Adipocyte (in vitro differentiated cells): ENCODE results near the gene ARL8A.
A peak's percentile ranks its signal among the peaks of the same experiment; 100 is the strongest.

Source experiments
- DNase-seq: peaks from one replicate; pipeline ENCODE4 v3.0.0-alpha.2; 2015; ENCODE audit warnings: low read depth
- H3K27me3 ChIP-seq: replicated peaks from 2 replicates; pipeline ENCODE4 v1.7.0; 2013; ENCODE audit warnings: mild to moderate bottlenecking, low read length, moderate library complexity; ENCODE audit not compliant: control insufficient read depth, insufficient read depth
- H3K36me3 ChIP-seq: 2 replicates; pipeline ENCODE4 v1.7.0; 2013; ENCODE audit warnings: low read length, mild to moderate bottlenecking, moderate library complexity; ENCODE audit not compliant: control insufficient read depth, insufficient read depth, severe bottlenecking
- H3K4me1 ChIP-seq: 2 replicates; pipeline ENCODE4 v1.7.0; 2013; ENCODE audit warnings: mild to moderate bottlenecking, low read length, moderate library complexity; ENCODE audit not compliant: control insufficient read depth, insufficient read depth
- H3K4me3 ChIP-seq: 2 replicates; pipeline ENCODE4 v1.7.0; 2013; ENCODE audit warnings: mild to moderate bottlenecking, low read length, moderate library complexity
- H3K9ac ChIP-seq: 2 replicates; pipeline ENCODE4 v1.7.0; 2013; ENCODE audit warnings: mild to moderate bottlenecking, low read length, moderate library complexity
- H3K9me3 ChIP-seq: 2 replicates; pipeline ENCODE4 v1.7.0; 2013; ENCODE audit warnings: mild to moderate bottlenecking, low read length, moderate library complexity; ENCODE audit not compliant: control insufficient read depth

Gene ARL8A

DNA sequence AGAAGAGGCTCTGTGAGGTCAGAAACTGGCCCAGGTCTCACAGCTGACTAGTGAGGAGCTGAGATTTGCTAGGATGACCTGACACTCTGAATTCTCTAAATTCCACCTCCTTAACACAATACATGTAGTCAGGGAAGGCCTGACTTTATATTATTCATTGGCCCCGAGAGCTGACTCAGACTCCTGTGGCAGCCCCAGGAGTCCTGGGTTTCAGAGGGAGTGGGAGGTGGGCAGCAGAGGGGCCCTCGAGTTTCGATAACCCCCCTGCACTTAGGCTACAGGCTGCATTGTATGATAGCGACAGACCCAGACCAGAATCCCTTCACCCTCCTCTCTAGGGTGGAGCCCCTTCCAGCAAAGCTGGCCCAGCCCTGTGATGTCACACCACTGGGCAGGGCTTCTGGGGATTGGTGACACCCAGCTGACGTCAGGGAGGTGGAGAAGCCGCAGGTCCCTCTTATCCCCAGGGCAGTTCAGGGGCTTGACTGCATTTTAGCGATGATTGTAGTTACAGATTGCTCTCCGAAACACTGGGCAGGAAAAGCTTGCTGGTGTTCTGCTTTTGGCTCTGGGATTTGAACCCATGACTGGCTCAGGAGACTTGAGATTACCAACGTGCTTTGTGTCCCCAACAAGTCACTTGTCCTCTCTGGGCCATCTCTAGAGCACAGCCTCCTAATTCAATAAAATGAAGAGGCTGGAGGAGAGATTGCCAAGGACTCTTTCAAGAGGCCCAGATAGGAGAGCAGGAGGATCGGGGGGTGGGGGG is 38.8 kb downstream of the ARL8A start:
- Histone ChIP-seq H3K9ac (no peak overlapping the region), H3K4me1 (peaks cover 5% of the 10 kb centered on the region), H3K4me3 (no peak overlapping the region), H3K9me3 (no peaks in the 10 kb centered on the region), H3K36me3 (no peaks in the 10 kb centered on the region), H3K27me3 (no peaks in the 10 kb centered on the region)
- DNase-seq: peak; percentile 58

DNA sequence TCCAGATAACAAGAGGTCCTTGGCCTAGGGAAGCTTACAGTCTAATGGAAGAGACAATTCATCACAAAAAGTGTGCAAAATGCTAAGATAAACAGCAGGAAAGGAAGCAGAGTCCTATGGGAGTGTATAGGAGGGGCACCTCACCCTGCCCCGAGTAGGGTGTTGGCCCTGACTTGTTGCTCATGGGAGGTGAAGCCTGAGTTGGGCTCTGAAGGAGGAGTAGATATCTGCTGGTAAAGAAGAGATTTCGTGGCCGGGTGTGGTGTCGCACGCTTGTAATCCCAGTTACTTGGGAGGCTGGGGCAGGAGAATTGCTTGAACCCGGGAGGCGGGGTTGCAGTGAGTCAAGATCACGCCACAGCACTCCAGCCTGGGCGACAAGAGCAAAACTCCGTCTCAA is 40.5 kb downstream of the ARL8A start:
- H3K27me3 ChIP-seq: no peaks in the 10 kb centered on the region
- DNase-seq: no peak
- H3K4me3 ChIP-seq: no peak overlapping the region
- H3K4me1 ChIP-seq: peaks cover 5% of the 10 kb centered on the region
- H3K9me3 ChIP-seq: no peaks in the 10 kb centered on the region
- H3K36me3 ChIP-seq: no peaks in the 10 kb centered on the region
- H3K9ac ChIP-seq: no peak overlapping the region

DNA sequence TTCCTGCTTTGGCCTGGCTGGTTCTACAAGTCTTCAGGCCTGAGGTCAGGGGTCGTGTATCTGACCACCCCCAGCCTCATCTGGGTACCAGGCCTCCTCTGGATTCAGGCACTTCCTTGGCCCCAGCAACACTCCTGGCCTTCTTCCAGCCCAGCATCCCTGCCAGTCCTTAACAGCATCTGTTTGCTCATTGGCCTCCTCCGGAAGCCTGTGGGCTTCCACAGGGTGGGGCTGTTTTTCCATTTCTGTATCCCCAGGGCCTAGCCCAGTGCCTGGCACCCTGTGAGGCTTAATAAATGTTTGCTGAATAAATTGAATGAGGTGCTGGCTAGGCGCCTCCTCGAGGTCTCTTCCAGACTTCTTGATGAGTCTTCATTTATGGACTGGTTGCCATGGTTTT is 43.4 kb downstream of the ARL8A start:
- Histone ChIP-seq H3K27me3 (no peaks in the 10 kb centered on the region), H3K9me3 (no peaks in the 10 kb centered on the region), H3K4me3 (no peak overlapping the region), H3K4me1 (peaks cover 5% of the 10 kb centered on the region), H3K36me3 (no peaks in the 10 kb centered on the region), H3K9ac (no peak overlapping the region)
- no peak for DNase-seq

DNA sequence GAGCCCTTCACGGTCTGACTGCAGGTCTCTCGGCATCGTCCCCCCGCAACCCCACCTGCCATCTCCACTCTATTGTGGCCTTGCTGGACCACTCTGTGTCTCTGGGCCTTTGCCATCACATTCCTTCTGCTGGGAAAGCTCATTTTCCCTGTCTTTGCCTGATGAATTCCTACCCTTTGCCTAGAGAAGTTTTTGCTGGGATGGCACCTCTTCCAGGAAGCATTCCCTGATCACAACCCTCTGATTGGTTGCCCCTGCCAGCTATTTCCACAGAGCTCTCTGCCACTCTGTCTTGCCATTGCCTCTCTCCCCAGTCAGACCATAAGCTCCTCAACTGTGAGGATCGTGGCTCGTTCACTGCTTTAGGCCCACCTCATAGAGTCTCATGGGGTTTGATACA is 50.7 kb downstream of the ARL8A start:
- peaks cover 8% of the 10 kb centered on the region for H3K27me3 ChIP-seq
- no peaks in the 10 kb centered on the region for H3K9me3 ChIP-seq
- no peak overlapping the region for H3K4me3 ChIP-seq
- no peak for DNase-seq
- H3K9ac ChIP-seq: no peak overlapping the region
- no peaks in the 10 kb centered on the region for H3K36me3 ChIP-seq
- H3K4me1 ChIP-seq: no peaks in the 10 kb centered on the region

DNA sequence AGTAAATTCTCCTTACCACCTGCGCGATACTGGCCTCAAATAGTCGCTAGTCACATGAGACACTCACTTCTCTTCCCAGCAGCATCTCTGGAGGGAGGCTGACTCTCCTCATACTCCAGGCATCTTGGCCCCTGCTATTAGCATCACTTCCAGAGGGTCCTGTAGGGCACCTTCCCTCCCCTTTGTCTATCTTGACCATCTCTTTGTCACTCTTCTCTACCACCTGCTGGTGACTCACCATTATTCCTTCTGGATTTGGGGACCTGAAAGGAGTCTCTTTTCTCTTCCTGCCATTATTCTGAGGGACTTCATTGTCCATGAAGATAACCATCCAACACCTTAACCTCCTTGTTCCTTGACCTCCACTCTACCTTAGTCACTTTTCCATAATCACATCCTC is 53.5 kb downstream of the ARL8A start:
- no peak for DNase-seq
- Histone ChIP-seq H3K4me1 (no peaks in the 10 kb centered on the region), H3K4me3 (no peak overlapping the region), H3K27me3 (peaks cover 8% of the 10 kb centered on the region), H3K9ac (no peak overlapping the region), H3K36me3 (no peaks in the 10 kb centered on the region), H3K9me3 (no peaks in the 10 kb centered on the region)

DNA sequence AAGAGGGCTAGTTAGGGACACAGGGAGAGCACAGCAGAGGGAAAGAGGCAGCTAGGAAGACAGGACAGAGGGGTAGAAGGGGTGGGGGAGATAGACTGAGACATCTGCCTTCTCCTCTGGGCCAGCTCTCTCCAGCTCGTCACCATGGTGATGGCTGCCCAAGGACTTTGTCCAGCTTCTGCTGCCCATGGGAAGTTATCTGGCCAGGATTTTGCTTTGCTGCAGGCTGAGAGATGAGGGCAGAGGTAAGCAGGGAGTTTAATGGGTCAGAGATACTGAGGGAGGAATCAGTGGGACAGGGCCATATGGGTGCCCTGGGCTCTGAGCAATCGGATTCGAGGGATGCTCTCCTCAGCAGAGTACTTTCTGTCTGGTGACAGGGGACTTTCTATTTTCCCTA is 56.3 kb downstream of the ARL8A start:
- no peak for DNase-seq
- H3K9me3 ChIP-seq: no peaks in the 10 kb centered on the region

DNA sequence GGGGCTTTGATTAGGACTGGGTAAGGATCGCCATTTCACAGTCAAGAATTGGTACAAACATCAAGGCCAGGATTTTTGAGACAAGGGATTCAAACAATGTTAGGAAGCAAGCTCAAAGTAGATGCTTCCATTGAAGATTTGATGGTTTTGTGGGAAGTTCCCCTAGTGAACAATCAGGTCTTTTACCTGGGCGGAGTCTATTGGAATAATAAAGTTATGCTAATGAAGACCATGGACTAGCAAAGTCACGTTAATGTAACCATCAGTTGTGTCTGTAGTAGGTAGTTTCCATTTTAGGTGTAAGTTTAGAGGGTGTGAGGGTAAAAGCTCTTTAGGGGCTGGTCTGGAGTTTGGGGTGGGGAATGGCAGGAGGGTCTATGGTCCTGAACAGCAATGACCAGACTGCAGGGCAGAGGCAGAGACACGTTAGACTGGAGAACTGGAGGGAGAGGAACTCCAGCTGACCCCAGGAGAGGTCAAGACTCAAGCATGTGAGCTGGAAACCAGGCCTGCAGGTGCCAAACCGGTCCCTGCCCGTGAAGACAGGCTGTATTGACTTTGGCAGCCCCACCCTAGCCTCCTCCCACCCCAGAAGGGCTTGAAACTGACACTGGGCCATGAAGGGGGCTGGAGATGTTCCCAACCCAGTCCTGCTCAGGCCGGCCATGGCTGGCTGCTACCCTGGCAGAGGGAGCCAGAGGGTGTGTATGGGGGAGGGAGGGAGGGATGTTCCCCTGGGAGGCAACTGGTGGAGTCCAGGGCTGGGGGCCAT is 57.8 kb downstream of the ARL8A start:
- no peak overlapping the region for H3K9ac ChIP-seq
- no peak overlapping the region for H3K4me3 ChIP-seq
- H3K27me3 ChIP-seq: peaks cover 15% of the 10 kb centered on the region
- no peaks in the 10 kb centered on the region for H3K36me3 ChIP-seq
- H3K4me1 ChIP-seq: peaks cover 6% of the 10 kb centered on the region
- no peak for DNase-seq
- no peaks in the 10 kb centered on the region for H3K9me3 ChIP-seq

More for the DNA sequence above, 56.3 kb downstream of the ARL8A start:
- H3K4me1 ChIP-seq: peaks cover 6% of the 10 kb centered on the region
- H3K27me3 ChIP-seq: peaks cover 15% of the 10 kb centered on the region
- H3K4me3 ChIP-seq: no peak overlapping the region
- H3K9ac ChIP-seq: no peak overlapping the region
- no peaks in the 10 kb centered on the region for H3K36me3 ChIP-seq

DNA sequence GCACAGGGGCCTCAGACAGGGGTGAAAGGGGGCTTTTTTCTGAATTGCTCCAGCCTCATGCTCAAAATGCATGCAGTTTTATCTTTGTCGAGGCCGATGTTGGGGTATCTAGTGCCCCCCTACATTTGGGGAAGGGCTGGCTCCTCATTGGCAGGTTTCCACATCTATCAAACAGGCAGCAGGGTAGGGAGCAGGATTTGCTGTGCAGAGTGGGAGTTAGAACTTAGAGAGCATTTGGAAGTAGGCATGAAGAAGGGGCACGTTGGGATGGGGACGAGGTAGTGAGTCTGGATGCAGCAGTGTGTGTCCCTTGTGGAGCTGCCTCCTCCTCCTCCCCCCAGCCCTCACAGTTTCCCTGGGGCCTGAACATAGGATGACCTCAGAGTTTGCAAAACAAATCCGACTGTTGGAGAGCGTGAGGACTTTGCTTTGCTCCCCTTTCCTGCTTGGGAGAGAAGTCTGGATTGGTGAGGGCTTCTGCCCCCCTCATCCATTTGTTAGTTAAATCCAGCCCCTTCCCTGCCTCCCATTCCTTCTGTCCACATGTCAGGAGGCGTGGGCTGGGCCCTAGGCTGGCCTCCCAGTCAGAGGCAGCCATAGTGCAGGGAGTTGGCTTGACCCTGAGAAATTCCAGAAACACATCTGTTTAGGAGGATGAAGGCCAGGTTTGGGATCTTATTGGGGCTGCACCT is 58.7 kb downstream of the ARL8A start:
- Histone ChIP-seq H3K9ac (no peak overlapping the region), H3K9me3 (no peaks in the 10 kb centered on the region), H3K4me3 (no peak overlapping the region), H3K4me1 (peaks cover 6% of the 10 kb centered on the region), H3K36me3 (no peaks in the 10 kb centered on the region), H3K27me3 (peaks cover 7% of the 10 kb centered on the region)
- DNase-seq: peak; percentile 18

DNA sequence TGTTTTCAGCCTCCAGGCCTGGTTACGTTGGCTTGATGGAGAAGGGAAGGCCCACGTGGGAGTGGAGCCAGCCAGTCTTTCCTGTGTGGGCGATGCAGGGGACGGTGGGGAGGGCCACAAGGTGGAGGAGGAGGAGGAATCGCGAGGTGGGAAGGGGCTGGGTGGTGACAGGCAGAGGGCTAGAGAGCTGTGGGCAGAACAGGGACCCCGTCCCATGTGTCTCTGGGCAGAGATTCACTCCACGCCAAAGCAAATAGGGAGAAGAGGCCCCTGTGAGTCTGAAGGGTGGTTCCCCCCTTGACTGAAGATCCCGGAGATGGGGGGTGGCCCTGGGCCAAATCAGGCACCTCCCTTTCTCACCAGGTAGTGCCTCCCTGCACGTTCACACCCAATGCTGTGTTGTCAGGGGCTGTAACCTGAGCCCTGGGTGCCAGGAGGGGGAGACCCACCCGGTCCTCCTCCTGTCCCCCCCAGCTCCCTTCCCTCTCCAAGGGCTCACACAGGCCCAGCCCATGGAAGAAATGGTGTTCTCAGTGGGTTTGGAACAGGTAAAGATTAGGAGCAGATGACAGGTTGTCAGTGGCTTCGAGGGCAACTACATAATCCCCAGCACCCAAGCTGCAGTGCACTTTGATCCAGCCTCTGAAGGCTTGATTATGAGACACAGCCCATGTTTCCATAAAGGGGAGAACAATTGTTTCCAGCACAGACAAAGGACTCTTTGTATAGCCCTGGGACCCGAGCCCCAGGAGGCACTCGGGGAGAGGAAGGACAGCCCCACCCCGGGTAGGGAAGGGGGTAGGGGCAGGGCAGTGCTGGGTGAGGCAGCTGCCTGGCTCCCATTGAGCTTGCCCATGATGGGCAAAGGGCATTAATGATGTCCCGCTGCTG is 59.5 kb downstream of the ARL8A start:
- peaks cover 7% of the 10 kb centered on the region for H3K27me3 ChIP-seq
- H3K36me3 ChIP-seq: no peaks in the 10 kb centered on the region
- peaks cover 6% of the 10 kb centered on the region for H3K4me1 ChIP-seq
- H3K4me3 ChIP-seq: no peak overlapping the region
- DNase-seq: no peak
- no peak overlapping the region for H3K9ac ChIP-seq
- H3K9me3 ChIP-seq: no peaks in the 10 kb centered on the region
